ENCODE measurements around the gene RPP40.

The RPP40 gene

DNA sequence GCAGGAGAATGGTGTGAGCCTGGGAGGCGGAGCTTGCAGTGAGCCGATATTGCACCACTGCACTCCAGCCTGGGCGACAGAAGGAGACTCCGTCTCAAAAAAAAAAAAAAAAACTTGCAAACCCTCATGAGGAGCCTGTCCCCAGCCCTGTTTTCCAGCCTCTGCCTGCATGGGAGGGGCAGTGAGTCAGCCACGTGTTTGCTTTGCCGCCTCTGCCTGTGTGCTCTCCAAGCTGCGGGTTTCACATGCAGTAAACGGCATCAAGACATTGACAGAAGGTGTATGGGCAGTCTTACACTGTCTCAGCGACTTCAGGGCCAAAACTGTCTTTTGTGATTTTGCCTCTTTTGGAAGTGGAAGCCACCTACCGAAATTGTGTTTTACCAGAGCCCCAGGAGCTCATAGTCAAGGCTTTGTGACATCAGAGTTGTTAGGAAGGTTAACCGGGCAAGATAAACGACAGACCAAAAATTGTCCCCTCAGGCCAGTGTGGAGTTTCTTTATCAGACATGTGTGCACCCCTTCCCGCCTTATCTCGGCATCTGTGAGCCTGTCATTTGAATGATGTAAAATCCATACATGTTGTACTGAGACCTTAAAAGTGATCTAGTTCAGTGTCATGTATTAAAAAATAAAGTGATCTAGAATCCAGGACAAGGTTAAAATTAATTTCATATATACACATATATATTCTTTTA lies 52.9 kb downstream of the RPP40 start:
- no peak overlapping the region for H3K4me3 ChIP-seq (ENCODE audit: low read depth, low read length)
- TF ChIP-seq, protein P1, sequence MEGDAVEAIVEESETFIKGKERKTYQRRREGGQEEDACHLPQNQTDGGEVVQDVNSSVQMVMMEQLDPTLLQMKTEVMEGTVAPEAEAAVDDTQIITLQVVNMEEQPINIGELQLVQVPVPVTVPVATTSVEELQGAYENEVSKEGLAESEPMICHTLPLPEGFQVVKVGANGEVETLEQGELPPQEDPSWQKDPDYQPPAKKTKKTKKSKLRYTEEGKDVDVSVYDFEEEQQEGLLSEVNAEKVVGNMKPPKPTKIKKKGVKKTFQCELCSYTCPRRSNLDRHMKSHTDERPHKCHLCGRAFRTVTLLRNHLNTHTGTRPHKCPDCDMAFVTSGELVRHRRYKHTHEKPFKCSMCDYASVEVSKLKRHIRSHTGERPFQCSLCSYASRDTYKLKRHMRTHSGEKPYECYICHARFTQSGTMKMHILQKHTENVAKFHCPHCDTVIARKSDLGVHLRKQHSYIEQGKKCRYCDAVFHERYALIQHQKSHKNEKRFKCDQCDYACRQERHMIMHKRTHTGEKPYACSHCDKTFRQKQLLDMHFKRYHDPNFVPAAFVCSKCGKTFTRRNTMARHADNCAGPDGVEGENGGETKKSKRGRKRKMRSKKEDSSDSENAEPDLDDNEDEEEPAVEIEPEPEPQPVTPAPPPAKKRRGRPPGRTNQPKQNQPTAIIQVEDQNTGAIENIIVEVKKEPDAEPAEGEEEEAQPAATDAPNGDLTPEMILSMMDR (IDR thresholded peaks at IDR 0.05; ENCODE audit: borderline replicate concordance, insufficient read depth, low read depth, low read length): no peak

DNA sequence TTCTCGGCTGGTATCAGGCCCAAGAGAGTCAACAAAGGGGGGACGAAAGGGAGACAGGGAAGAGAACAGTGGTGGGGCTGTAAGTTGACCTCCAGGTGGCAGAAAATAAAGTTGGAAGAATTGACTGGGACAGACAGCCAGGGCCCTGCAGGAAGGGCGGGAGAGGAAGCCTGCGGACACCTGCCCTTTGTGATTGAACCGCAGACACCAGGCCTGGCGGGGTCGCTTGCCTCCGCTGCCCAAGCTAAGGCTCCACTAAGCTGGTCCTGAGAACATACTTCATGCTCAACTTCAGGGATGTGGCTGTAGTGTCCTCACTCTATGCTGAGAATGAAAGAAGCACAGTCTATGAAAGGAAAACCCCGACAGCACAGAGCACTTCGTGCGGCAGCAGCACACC lies 53.8 kb downstream of the RPP40 start:
- no peak overlapping the region for H3K4me3 ChIP-seq (ENCODE audit: low read depth, low read length)
- TF ChIP-seq, protein P1 (IDR thresholded peaks at IDR 0.05; ENCODE audit: borderline replicate concordance, insufficient read depth, low read depth, low read length): no peak

DNA sequence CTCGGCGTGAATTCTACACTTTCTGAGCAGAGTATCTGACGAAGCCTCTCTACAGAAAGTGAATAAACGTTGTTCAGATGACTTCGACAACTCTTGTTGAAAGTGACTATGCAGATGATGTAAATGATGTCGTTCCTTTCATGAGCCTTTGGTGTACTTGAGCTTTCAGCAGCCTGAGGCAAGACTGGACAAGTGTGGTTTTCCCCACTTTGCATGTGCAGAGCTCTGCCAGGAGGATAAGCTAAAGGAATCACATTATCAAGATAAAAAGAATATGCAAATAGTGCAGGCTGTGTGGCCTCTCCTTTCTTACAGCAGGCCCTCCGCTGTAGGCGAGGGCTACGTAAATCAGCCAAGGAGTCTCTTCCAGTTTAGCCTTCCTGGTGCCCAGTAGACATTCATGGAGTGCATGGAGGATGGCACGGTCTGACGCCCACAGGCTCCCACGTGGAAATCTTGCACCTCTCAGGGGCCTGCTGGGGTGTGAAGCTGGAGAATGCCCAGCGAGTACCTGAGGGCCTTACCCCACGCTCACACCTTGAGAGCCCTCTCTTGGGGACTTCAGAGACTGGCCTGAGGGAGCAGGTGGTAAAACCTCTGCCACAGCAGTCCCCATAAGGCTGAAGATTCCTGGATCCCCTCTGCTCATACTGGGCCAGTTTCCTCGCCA lies 54.9 kb downstream of the RPP40 start:
- TF ChIP-seq, protein P1 (IDR thresholded peaks at IDR 0.05; ENCODE audit: borderline replicate concordance, insufficient read depth, low read depth, low read length): no peak

DNA sequence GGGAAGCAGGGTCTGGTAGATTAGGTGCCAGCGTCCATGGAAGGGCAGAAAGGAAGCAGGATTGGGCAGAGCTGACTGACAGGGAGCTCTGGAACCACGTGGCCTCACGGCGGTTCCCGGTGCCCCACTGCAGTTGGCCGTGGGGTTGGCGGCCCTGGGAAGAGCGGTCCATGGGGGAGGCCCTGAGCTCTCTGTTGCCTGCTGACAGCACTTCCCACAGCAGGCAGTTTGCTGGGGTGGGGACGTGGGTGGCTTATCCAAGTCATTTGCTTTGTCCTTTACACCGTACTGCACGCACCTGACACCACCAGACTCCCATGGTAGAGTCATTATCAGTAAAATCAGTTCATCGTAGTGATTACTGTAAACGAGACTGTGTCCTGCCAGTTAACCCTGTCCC lies 56.1 kb downstream of the RPP40 start:
- TF ChIP-seq, protein P1 (IDR thresholded peaks at IDR 0.05; ENCODE audit: borderline replicate concordance, insufficient read depth, low read depth, low read length): no peak
- no peak overlapping the region for H3K4me3 ChIP-seq (ENCODE audit: low read depth, low read length)

More for the DNA sequence above, 54.9 kb downstream of the RPP40 start:
- H3K4me3 ChIP-seq (ENCODE audit: low read depth, low read length): no peak overlapping the region

DNA sequence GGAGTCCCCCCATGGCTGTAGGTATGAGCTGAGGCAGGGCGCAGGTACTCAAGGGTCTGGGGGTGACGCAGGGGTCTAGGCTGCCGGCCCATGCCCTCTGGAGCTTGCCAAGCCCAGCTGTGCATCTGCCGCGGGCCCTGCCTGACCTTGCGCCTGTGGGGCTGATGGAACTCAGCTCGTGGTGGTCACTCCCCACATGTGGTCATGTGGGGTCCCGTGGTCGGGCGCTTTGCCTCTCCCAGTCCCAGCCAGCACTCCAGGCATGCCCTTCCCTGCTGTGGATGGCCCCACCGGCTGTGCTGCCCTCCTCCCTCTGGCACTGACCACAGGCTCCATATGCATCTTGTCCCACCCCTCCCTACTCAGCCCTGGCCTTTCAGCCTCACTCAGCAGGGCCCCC lies 57.3 kb downstream of the RPP40 start:
- TF ChIP-seq, protein P1 (IDR thresholded peaks at IDR 0.05; ENCODE audit: borderline replicate concordance, insufficient read depth, low read depth, low read length): no peak
- H3K4me3 ChIP-seq (ENCODE audit: low read depth, low read length): no peak overlapping the region

Data from GM12875 (cell line).